ENCODE measurements around the gene ATP6V1D.

ATP6V1D gene

DNA sequence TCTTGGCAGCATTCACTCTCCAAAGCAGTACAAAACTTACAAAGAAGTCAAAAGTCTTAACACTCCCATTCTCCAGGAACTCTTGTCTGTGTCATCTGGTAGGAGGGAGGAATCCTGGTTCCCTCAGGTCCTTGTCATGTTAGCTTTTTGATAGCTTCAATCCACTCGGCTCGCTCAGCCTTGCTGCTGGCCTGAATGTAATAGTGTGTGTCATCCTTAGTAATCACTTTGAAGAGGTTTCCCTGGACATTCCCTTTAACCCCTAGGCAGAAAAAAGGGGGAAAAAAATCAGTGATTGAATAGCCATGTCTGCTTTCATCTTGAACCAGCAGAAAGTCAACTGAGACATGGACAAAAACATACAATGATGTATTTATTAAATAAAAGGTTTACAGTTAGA, 27.6 kb upstream of the ATP6V1D start:
- no peak for DNase-seq (ENCODE audit: low read depth)
- H3K4me3 ChIP-seq (ENCODE audit: low read length), result no peak overlapping the region
- TF ChIP-seq, protein P1, sequence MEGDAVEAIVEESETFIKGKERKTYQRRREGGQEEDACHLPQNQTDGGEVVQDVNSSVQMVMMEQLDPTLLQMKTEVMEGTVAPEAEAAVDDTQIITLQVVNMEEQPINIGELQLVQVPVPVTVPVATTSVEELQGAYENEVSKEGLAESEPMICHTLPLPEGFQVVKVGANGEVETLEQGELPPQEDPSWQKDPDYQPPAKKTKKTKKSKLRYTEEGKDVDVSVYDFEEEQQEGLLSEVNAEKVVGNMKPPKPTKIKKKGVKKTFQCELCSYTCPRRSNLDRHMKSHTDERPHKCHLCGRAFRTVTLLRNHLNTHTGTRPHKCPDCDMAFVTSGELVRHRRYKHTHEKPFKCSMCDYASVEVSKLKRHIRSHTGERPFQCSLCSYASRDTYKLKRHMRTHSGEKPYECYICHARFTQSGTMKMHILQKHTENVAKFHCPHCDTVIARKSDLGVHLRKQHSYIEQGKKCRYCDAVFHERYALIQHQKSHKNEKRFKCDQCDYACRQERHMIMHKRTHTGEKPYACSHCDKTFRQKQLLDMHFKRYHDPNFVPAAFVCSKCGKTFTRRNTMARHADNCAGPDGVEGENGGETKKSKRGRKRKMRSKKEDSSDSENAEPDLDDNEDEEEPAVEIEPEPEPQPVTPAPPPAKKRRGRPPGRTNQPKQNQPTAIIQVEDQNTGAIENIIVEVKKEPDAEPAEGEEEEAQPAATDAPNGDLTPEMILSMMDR (conservative IDR thresholded peaks at IDR 0.05; ENCODE audit: low read length), result no peak

DNA sequence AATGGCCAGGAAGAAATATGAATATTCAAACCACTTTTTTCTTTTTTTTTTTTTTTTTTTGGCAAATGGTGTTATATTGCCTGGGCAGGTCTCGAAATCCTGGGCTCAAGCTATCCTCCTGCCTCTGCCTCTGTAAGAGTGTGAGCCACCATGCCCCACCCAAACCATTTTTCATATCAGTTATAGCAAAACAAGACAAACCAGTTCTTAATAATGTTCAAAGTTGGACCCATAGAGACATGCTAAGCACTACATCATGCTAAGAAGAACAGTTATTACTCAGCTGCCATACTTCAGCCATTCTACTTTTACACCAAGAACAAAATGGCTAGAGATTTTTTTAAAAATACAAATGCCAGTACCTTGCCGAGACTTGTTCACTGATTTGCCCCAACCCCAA, 26.0 kb upstream of the ATP6V1D start:
- H3K4me3 ChIP-seq (ENCODE audit: low read length), result no peak overlapping the region
- DNase-seq (ENCODE audit: low read depth), result no peak
- TF ChIP-seq, protein P1 (conservative IDR thresholded peaks at IDR 0.05; ENCODE audit: low read length), result no peak

DNA sequence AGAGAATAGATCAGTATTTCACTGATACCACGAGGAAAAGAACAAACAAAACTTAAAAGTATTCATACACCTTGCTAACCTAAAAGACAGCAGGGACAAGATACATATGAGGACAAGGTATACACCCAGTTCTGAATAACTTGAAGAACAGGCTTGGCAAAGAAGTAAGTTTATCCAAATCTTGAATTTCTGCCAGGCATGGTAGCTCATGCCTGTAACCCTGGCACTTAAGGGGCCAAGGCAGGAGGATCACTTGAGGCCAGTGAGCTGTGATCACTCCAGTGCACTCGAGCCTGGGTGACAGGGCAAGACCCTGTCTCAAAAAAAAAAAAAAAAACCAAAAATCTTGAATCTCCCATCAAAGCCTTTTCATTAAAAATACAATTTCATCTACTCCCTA, 25.5 kb upstream of the ATP6V1D start:
- TF ChIP-seq, protein P1 (conservative IDR thresholded peaks at IDR 0.05; ENCODE audit: low read length), result no peak
- DNase-seq (ENCODE audit: low read depth), result no peak
- H3K4me3 ChIP-seq (ENCODE audit: low read length), result no peak overlapping the region

DNA sequence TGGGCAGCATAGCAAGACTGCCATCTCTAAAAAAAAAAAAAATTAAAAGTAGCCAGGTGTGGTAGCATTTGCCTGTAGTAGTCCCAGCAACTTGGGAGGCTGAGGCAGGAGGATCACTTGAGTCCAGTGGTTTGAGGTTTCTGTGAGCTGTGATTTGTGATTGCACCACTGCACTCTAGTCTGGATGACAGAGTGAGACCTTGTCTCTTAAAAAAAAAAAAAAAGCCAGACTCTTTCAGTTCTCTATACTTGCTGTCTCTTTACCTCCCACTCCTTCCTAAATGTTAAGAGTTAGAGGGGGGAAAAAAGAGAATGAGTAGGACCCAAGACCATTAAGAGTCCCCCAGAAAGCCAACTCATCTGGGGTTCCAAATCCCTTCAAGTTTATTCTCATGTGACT, 18.3 kb upstream of the ATP6V1D start:
- DNase-seq (ENCODE audit: low read depth), result no peak
- TF ChIP-seq, protein P1 (conservative IDR thresholded peaks at IDR 0.05; ENCODE audit: low read length), result no peak
- no peak overlapping the region for H3K4me3 ChIP-seq (ENCODE audit: low read length)

DNA sequence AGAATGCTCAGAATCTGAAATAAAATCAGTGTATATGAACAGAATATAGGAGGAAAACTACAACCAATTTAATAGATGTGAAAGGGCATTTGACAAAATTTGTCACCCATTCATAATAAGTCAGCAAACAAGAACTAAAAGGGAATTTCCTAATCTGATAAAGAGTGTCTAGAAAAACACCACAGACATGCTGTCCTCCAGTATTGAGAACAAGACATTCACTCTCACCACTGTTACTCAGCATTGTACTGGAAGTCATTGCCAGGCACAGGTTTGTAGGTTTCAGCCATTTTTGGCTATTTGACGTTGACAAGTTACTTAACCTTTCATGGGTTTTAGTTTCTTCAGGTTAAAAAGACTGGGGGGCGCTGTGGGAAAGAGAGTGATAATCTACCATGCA, 13.7 kb upstream of the ATP6V1D start:
- TF ChIP-seq, protein P1 (conservative IDR thresholded peaks at IDR 0.05; ENCODE audit: low read length), result no peak
- no peak for DNase-seq (ENCODE audit: low read depth)
- no peak overlapping the region for H3K4me3 ChIP-seq (ENCODE audit: low read length)

DNA sequence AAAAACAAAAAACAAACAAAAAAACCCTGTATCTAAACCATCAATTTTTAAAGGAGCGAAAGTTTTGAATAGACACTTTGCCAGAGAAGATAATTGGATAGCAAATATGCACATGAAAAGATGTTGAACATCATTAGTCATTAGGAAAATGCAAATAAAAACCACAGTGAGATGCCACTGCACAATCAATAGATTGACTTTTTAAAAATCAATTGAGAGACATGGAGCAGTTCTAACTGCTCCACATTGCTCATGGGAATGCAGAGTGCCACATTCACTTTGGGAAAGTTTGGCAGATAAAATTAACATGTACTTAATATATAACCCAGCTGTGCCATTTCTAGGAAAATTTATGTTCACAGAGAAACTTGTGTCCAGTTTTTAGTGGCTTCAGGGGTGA, 13.2 kb upstream of the ATP6V1D start:
- TF ChIP-seq, protein P1 (conservative IDR thresholded peaks at IDR 0.05; ENCODE audit: low read length), result no peak
- no peak for DNase-seq (ENCODE audit: low read depth)
- H3K4me3 ChIP-seq (ENCODE audit: low read length), result no peak overlapping the region

DNA sequence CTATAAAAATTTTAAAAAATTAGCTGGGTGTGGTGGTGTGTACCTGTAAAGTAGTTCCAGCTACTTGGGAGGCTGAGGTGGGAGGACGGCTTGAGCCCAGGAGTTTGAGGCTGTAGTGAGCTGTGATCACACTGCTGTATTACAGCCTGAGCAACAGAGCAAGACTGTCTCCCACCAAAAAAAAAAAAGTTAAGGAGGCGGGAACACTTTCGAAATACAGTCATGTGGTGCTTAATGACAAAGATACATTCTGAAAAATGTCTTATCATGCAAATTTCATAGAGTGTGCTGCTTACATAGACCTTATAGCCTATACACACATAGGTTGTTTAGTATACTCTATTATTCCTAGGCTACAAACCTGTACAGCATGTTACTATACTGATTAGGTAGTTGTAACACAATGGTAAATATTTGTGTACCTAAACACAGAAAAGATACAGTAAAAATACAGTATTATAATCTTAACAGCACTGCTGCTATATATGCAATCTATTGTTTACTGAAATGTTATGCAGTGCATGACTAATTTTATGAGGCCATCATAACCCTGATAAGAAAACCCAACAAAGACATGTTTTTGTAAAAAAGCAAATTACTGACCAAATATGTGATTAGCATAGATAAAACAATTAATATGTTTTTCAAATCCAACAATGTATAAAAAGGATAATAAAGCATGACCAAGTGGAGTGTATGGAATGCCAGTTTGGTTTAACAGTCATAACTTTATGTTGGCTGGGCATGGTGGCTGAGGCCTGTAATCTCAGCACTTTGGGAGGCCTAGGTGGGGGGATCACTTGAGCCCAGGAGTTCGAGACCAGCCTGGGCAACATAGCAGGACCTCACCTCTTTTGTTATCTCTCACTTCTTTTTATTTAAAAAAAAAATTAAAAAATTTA, 11.9 kb upstream of the ATP6V1D start:
- TF ChIP-seq, protein P1 (conservative IDR thresholded peaks at IDR 0.05; ENCODE audit: low read length), result no peak
- DNase-seq (ENCODE audit: low read depth), result no peak

More for the DNA sequence above, 11.9 kb upstream of the ATP6V1D start:
- H3K4me3 ChIP-seq (ENCODE audit: low read length), result no peak overlapping the region

All from AG10803 (cell line).